ENCODE results near the gene MYOF. TPM values are rescaled to one million over a fixed set of nuclear protein-coding genes. Genes with fewer than 3 reads are reported as not detected.

MYOF gene
- total and polyA plus RNA-seq, 8 donors, result 5.0 to 111 (median 36.0) TPM

DNA sequence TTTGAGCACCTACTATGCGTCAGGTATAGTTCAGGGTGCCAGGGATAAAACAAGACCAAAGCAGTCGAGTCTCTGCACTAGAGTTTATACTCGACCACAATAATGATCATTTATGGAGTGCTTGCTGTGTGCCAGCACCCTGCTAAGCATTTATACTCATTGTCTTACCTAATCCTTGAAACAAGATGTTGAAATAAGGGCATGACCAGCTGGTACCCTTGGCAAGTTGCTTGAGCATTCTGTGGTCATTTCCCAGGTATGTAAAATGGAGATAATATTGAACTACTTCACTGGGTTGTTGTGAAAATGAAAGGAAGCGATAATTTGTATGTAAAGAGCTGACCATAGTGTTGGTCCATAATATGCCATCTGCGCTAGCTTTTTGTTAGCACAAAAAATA is 223.0 kb downstream of the MYOF start:
- no peak for DNase-seq
- WGBS, 5 donors, result 89 to 96% (median 91%) methylated on average over 5 of the region's 5 CpGs
- Histone ChIP-seq H3K4me1 (no peaks in the 10 kb centered on the region), H3K27ac (no peak overlapping the region), H3K27me3 (no peaks in the 10 kb centered on the region), H3K4me3 (no peak overlapping the region), H3K36me3 (no peaks in the 10 kb centered on the region), H3K9me3 (no peaks in the 10 kb centered on the region)
- intact Hi-C loops (cut with DNase I; ENCODE audit: low total_unique reads), result no loop called here
- TF ChIP-seq POLR2AphosphoS5 (IDR thresholded peaks at IDR 0.05), result no peak
- TF ChIP-seq EP300 (IDR thresholded peaks at IDR 0.05), result no peak
- TF ChIP-seq, protein P1, sequence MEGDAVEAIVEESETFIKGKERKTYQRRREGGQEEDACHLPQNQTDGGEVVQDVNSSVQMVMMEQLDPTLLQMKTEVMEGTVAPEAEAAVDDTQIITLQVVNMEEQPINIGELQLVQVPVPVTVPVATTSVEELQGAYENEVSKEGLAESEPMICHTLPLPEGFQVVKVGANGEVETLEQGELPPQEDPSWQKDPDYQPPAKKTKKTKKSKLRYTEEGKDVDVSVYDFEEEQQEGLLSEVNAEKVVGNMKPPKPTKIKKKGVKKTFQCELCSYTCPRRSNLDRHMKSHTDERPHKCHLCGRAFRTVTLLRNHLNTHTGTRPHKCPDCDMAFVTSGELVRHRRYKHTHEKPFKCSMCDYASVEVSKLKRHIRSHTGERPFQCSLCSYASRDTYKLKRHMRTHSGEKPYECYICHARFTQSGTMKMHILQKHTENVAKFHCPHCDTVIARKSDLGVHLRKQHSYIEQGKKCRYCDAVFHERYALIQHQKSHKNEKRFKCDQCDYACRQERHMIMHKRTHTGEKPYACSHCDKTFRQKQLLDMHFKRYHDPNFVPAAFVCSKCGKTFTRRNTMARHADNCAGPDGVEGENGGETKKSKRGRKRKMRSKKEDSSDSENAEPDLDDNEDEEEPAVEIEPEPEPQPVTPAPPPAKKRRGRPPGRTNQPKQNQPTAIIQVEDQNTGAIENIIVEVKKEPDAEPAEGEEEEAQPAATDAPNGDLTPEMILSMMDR (IDR thresholded peaks at IDR 0.05), result no peak
- no peak for TF ChIP-seq POLR2A (IDR thresholded peaks at IDR 0.05)

Small RNA genes lying within 50 kb of the gene (small RNA-seq; reads per million reads assigned to genes)
- 0 reads per million in 4 donors for gene RNA5SP323

Other genes with a start within 250 kb of the MYOF start
- 1 to 10 TPM in 2 of 5 donors, under 1 TPM in 2, not detected in 1; 0.58 to 6.6 (median 1.1) TPM for gene CEP55, start 14.3 kb upstream of the MYOF start, total RNA-seq
- gene CEP55, start 14.3 kb upstream of the MYOF start, polyA plus RNA-seq, result 1 to 10 TPM; 3.1 to 7.2 (median 5.2) TPM
- gene FFAR4, start 84.3 kb upstream of the MYOF start, total RNA-seq, result 1 to 10 TPM in 2 of 5 donors, under 1 TPM in 1, not detected in 2; 0.18 to 2.0 (median 1.7) TPM
- under 1 TPM in 1 of 3 donors, not detected in 2; 0.08 TPM for gene FFAR4, start 84.3 kb upstream of the MYOF start, polyA plus RNA-seq
- gene RBP4, start 118.9 kb upstream of the MYOF start, total RNA-seq, result under 1 TPM in 3 of 5 donors, not detected in 2; 0.58 to 0.92 (median 0.72) TPM
- gene RBP4, start 118.9 kb upstream of the MYOF start, polyA plus RNA-seq, result 10 to 100 TPM in 1 of 3 donors, 1 to 10 TPM in 2; 1.2 to 20.5 (median 6.2) TPM
- not detected for gene PDE6C, start 130.2 kb upstream of the MYOF start, total RNA-seq
- gene PDE6C, start 130.2 kb upstream of the MYOF start, polyA plus RNA-seq, result not detected
- 10 to 100 TPM in 2 of 5 donors, 1 to 10 TPM in 3; 1.2 to 42.0 (median 5.3) TPM for gene FRA10AC1, start 220.3 kb upstream of the MYOF start, total RNA-seq
- 10 to 100 TPM in 1 of 3 donors, 1 to 10 TPM in 2; 6.0 to 10.7 (median 9.5) TPM for gene FRA10AC1, start 220.3 kb upstream of the MYOF start, polyA plus RNA-seq

All from stomach (tissue), 9 donors.